NT2/D1 (cell line): Measurements from ENCODE around the gene TSSC4.

ENCODE experiments used
- YY1 ChIP-seq: IDR thresholded peaks from 2 replicates; pipeline ENCODE4 v1.6.1; 2011; ENCODE audit not compliant: insufficient read length, insufficient read depth
- ZNF274 ChIP-seq: IDR thresholded peaks from 2 replicates; pipeline ENCODE4 v1.6.1; 2011; ENCODE audit warnings: mild to moderate bottlenecking, low read depth, low read length

GRCh38 chr11:2425506-2425905, 25.0 kb downstream of the TSSC4 start:
- no peak for TF ChIP-seq ZNF274
- no peak for TF ChIP-seq YY1
